Neural progenitor cell (in vitro differentiated cells): Measurements from ENCODE around the gene DYSF. TPM values are rescaled to one million over a fixed set of nuclear protein-coding genes. Genes with fewer than 3 reads are reported as not detected.

ENCODE experiments used
- DNase-seq: peaks from one replicate; pipeline ENCODE4 v3.0.0-alpha.2; 2016; ENCODE audit warnings: low spot score
- H2AFZ ChIP-seq: fragments of 200-600 bp; sonication (generic); replicated peaks from 2 replicates; pipeline ENCODE4 v1.6.1; 2016; ENCODE audit warnings: antibody characterized with exemption
- H3F3A ChIP-seq: fragments of 200-600 bp; sonication (generic); 2 replicates; pipeline ENCODE4 v1.6.1; 2016; ENCODE audit warnings: antibody characterized with exemption, low read depth
- H3K27ac ChIP-seq: fragments of 200-600 bp; sonication (generic); 2 replicates; pipeline ENCODE4 v1.5.1; 2016; ENCODE audit warnings: mild to moderate bottlenecking
- H3K27me3 ChIP-seq: fragments of 200-600 bp; sonication (generic); 2 replicates; pipeline ENCODE4 v1.6.1; 2016; ENCODE audit warnings: mild to moderate bottlenecking, moderate library complexity
- H3K36me3 ChIP-seq: fragments of 200-600 bp; sonication (generic); 2 replicates; pipeline ENCODE4 v1.5.1; 2016
- H3K4me1 ChIP-seq: fragments of 200-600 bp; sonication (generic); 2 replicates; pipeline ENCODE4 v1.6.1; 2016; ENCODE audit warnings: mixed run types
- H3K4me2 ChIP-seq: fragments of 200-600 bp; sonication (generic); 2 replicates; pipeline ENCODE4 v1.6.1; 2016
- H3K4me3 ChIP-seq: fragments of 200-600 bp; sonication (generic); 2 replicates; pipeline ENCODE4 v1.5.1; 2016
- H3K79me2 ChIP-seq: fragments of 200-600 bp; sonication (generic); 2 replicates; pipeline ENCODE4 v1.6.1; 2016; ENCODE audit warnings: low read depth
- H3K9ac ChIP-seq: fragments of 200-600 bp; sonication (generic); 2 replicates; pipeline ENCODE4 v1.6.1; 2016
- H3K9me3 ChIP-seq: fragments of 200-600 bp; sonication (generic); 2 replicates; pipeline ENCODE4 v1.5.1; 2016; ENCODE audit warnings: low read depth
- H4K20me1 ChIP-seq: fragments of 200-600 bp; sonication (generic); 2 replicates; pipeline ENCODE4 v1.6.1; 2016; ENCODE audit warnings: low read depth
- H3K27ac Mint-ChIP-seq: 3 replicates; pipeline ENCODE4 v1.8.0; 2021; ENCODE audit warnings: mixed read lengths
- H3K27me3 Mint-ChIP-seq: 2 replicates; pipeline ENCODE4 v1.8.0; 2022; ENCODE audit warnings: low read depth, mild to moderate bottlenecking, inconsistent platforms, moderate library complexity, mixed read lengths; ENCODE audit not compliant: insufficient read depth
- H3K36me3 Mint-ChIP-seq: 3 replicates; pipeline ENCODE4 v1.8.0; 2021; ENCODE audit warnings: mixed read lengths
- H3K4me1 Mint-ChIP-seq: 3 replicates; pipeline ENCODE4 v1.8.0; 2021; ENCODE audit warnings: mixed read lengths
- H3K4me3 Mint-ChIP-seq: 3 replicates; pipeline ENCODE4 v1.8.0; 2021; ENCODE audit warnings: mild to moderate bottlenecking, moderate library complexity, mixed read lengths
- H3K9me3 Mint-ChIP-seq: 3 replicates; pipeline ENCODE4 v1.8.0; 2020; ENCODE audit warnings: mixed read lengths
- CTCF ChIP-seq: fragments of 200-600 bp; sonication (generic); IDR thresholded peaks from 2 replicates; pipeline ENCODE4 v1.5.1; 2017; ENCODE audit warnings: antibody characterized with exemption, mild to moderate bottlenecking
- EZH2 ChIP-seq: fragments of 200-600 bp; sonication (generic); IDR thresholded peaks from 2 replicates; pipeline ENCODE4 v1.6.1; 2017; ENCODE audit warnings: antibody characterized with exemption, mild to moderate bottlenecking, moderate library complexity
- EZH2phosphoT487 ChIP-seq: fragments of 200-600 bp; sonication (generic); IDR thresholded peaks from 2 replicates; pipeline ENCODE4 v1.6.1; 2017; ENCODE audit warnings: antibody characterized with exemption
- total RNA-seq: library from RNA; depleted of rRNA; stranded (reverse); fragments of >200 nt; gene quantifications from 2 replicates; pipeline ENCODE4 v1.2.3, GENCODE V29; 2015; ENCODE audit warnings: low replicate concordance

Gene DYSF
- total RNA-seq, 1 donor from 2014 or later: 0.39 TPM

- H3K4me1 ChIP-seq: no peaks in the 10 kb centered on the region
- H3F3A ChIP-seq: no peaks in the 10 kb centered on the region
- H3K4me3 ChIP-seq: no peak overlapping the region
- H3K79me2 ChIP-seq: no peaks in the 10 kb centered on the region
- TF ChIP-seq EZH2: no peak
- TF ChIP-seq CTCF: no peak
- TF ChIP-seq EZH2phosphoT487: no peak
- no peaks in the 10 kb centered on the region for H4K20me1 ChIP-seq
- H3K36me3 Mint-ChIP-seq: no peaks in the 10 kb centered on the region
- H3K9ac ChIP-seq: no peak overlapping the region
- H3K27me3 Mint-ChIP-seq: peaks cover 2% of the 10 kb centered on the region
- no peak overlapping the region for H3K27ac Mint-ChIP-seq
- H3K27ac ChIP-seq: no peak overlapping the region
- no peak for DNase-seq
- H3K9me3 ChIP-seq: no peaks in the 10 kb centered on the region
- no peaks in the 10 kb centered on the region for H3K9me3 Mint-ChIP-seq
- H3K36me3 ChIP-seq: no peaks in the 10 kb centered on the region
- no peaks in the 10 kb centered on the region for H3K27me3 ChIP-seq
- no peaks in the 10 kb centered on the region for H3K4me1 Mint-ChIP-seq
- H3K4me3 Mint-ChIP-seq: no peak overlapping the region
- no peak overlapping the region for H3K4me2 ChIP-seq
- H2AFZ ChIP-seq: no peak overlapping the region
Measured at GRCh38 chr2:71678874-71679273, 225.5 kb downstream of the DYSF start.

- Mint-ChIP-seq H3K27ac (no peak overlapping the region), H3K4me1 (no peaks in the 10 kb centered on the region), H3K4me3 (no peak overlapping the region), H3K36me3 (no peaks in the 10 kb centered on the region), H3K27me3 (peaks cover 2% of the 10 kb centered on the region), H3K9me3 (no peaks in the 10 kb centered on the region)
- no peak overlapping the region for H3K27ac ChIP-seq
- no peaks in the 10 kb centered on the region for H3K79me2 ChIP-seq
- no peak overlapping the region for H3K9ac ChIP-seq
- H2AFZ ChIP-seq: no peak overlapping the region
- H3K4me3 ChIP-seq: no peak overlapping the region
- H3F3A ChIP-seq: no peaks in the 10 kb centered on the region
- H3K4me1 ChIP-seq: no peaks in the 10 kb centered on the region
- no peaks in the 10 kb centered on the region for H3K9me3 ChIP-seq
- H4K20me1 ChIP-seq: no peaks in the 10 kb centered on the region
- DNase-seq: no peak
- no peak overlapping the region for H3K4me2 ChIP-seq
- no peaks in the 10 kb centered on the region for H3K36me3 ChIP-seq
- H3K27me3 ChIP-seq: no peaks in the 10 kb centered on the region
- TF ChIP-seq EZH2 (no peak), EZH2phosphoT487 (no peak)
Measured at GRCh38 chr2:71679491-71679890, 226.1 kb downstream of the DYSF start.

GRCh38 chr2:71680925-71681324 lies 227.6 kb downstream of the DYSF start:
- no peaks in the 10 kb centered on the region for H3K27me3 ChIP-seq
- H3F3A ChIP-seq: no peaks in the 10 kb centered on the region
- no peaks in the 10 kb centered on the region for H3K9me3 ChIP-seq
- H3K79me2 ChIP-seq: no peaks in the 10 kb centered on the region
- TF ChIP-seq EZH2 (no peak), CTCF (no peak), EZH2phosphoT487 (no peak)
- no peak overlapping the region for H3K27ac Mint-ChIP-seq
- H3K4me3 ChIP-seq: no peak overlapping the region
- H3K27me3 Mint-ChIP-seq: peaks cover 2% of the 10 kb centered on the region
- DNase-seq: no peak
- no peaks in the 10 kb centered on the region for H3K4me1 ChIP-seq
- no peaks in the 10 kb centered on the region for H3K36me3 ChIP-seq
- no peak overlapping the region for H3K9ac ChIP-seq
- no peak overlapping the region for H3K4me3 Mint-ChIP-seq
- H4K20me1 ChIP-seq: no peaks in the 10 kb centered on the region
- no peak overlapping the region for H3K27ac ChIP-seq
- no peak overlapping the region for H3K4me2 ChIP-seq
- H3K4me1 Mint-ChIP-seq: no peaks in the 10 kb centered on the region
- no peaks in the 10 kb centered on the region for H3K36me3 Mint-ChIP-seq
- no peaks in the 10 kb centered on the region for H3K9me3 Mint-ChIP-seq
- H2AFZ ChIP-seq: no peak overlapping the region

- Mint-ChIP-seq H3K27me3 (peaks cover 2% of the 10 kb centered on the region), H3K4me1 (no peaks in the 10 kb centered on the region), H3K4me3 (no peak overlapping the region), H3K9me3 (no peaks in the 10 kb centered on the region), H3K27ac (no peak overlapping the region), H3K36me3 (no peaks in the 10 kb centered on the region)
- H4K20me1 ChIP-seq: no peaks in the 10 kb centered on the region
- no peak overlapping the region for H3K9ac ChIP-seq
- H3K79me2 ChIP-seq: no peaks in the 10 kb centered on the region
- H3K27ac ChIP-seq: no peak overlapping the region
- no peak for DNase-seq
- H3K4me2 ChIP-seq: no peak overlapping the region
- no peaks in the 10 kb centered on the region for H3K27me3 ChIP-seq
- H3K36me3 ChIP-seq: no peaks in the 10 kb centered on the region
- TF ChIP-seq EZH2phosphoT487 (no peak), CTCF (no peak), EZH2 (no peak)
- no peak overlapping the region for H3K4me3 ChIP-seq
- H3K9me3 ChIP-seq: no peaks in the 10 kb centered on the region
- H2AFZ ChIP-seq: no peak overlapping the region
- H3F3A ChIP-seq: no peaks in the 10 kb centered on the region
- H3K4me1 ChIP-seq: no peaks in the 10 kb centered on the region
Measured at GRCh38 chr2:71681626-71682025, 228.3 kb downstream of the DYSF start.
